SIG-M5 (cell line): Measurements from ENCODE around the gene OR10H2.
"Not testable (repeated sequence)": the region's sequence is repeated elsewhere in the genome, so short reads cannot be mapped to it uniquely, and the experiment has no call there.

Experiments used
- DNase-seq: peaks from one replicate; lab custom pipeline; 2025; lab: John Stamatoyannopoulos, UW

The OR10H2 gene

GRCh38 chr19:15769586-15769985 is 41.8 kb downstream of the OR10H2 start:
- DNase-seq: no peak

- DNase-seq: not testable (repeated sequence)
Measured at GRCh38 chr19:15774159-15774558, 46.3 kb downstream of the OR10H2 start.

GRCh38 chr19:15775249-15775648 is 47.4 kb downstream of the OR10H2 start:
- DNase-seq: no peak

GRCh38 chr19:15776264-15776663 is 48.4 kb downstream of the OR10H2 start:
- DNase-seq: no peak

- no peak for DNase-seq
Measured at GRCh38 chr19:15776991-15777970, 49.5 kb downstream of the OR10H2 start.
